HG02588 (cell line): ENCODE measurements around the gene OR6C3.
"Not testable (repeated sequence)": the region's sequence is repeated elsewhere in the genome, so short reads cannot be mapped to it uniquely, and the experiment has no call there.

Source experiments
- ATAC-seq: cut with Tn5 transposase; IDR thresholded peaks from one replicate; pipeline ENCODE4 v1.9.1; 2021; ENCODE audit warnings: mild to moderate bottlenecking, moderate library complexity; ENCODE audit not compliant: unreplicated experiment

OR6C3 gene

GRCh38 chr12:55330446-55330845 is at the start of gene OR6C3:
Gene OR6C3 (plus strand): TSS chr12:55330746. CDS start chr12:55331701, 955 bp downstream.
- ATAC-seq, result no peak

DNA sequence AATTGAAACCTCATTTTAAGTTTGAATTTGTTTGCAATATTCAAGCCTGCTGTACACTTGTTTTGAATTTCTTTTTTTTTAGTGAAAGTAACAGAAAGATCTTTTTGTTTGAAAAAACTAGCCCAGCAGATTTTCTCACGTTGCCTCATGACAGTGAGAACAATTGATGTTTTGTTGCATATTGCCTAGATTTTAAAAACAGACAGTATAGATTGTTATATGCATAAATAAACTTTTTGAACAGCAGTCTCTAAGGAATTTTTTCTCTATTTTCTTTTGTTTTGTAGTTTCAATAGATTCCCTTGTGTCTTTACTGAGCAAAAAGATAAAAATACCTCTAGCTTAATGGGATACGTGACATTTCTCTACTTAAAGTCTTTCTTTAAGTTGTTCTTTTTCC is 49.6 kb upstream of the OR6C3 start:
- no peak for ATAC-seq

GRCh38 chr12:55289999-55290398 is 40.5 kb upstream of the OR6C3 start:
- ATAC-seq, result no peak

GRCh38 chr12:55296469-55296868 is 34.1 kb upstream of the OR6C3 start, which contains the start of gene OR6C6:
Gene OR6C6 (minus strand): TSS chr12:55296569. CDS start chr12:55295232, 1,337 bp downstream.
- no peak for ATAC-seq

DNA sequence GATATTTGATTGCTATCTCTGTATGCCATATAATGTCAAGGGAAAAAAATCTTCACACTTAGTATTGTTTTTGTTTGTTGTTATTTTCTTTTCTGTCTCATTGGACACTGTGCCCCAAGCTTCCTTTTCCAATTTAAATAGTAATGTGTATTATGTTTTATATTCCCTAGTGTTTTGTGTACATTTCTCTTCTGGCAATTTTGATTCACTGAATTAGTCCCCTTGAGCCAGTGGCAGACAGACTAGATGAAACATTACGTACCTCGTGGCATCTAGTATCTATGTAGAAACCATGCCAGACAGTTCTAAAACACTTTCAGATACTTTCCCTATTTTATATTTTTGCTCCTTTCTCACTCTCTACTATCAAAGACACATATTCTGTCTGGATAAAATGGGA is 16.5 kb upstream of the OR6C3 start, which contains the start of gene OR6C1:
Gene OR6C1, plus strand, starts transcription at position 301 of the 400 bp plus-strand sequence. CDS start 6,257 bp downstream, outside the sequence.
- ATAC-seq, result no peak

GRCh38 chr12:55320201-55320600 is 10.3 kb upstream of the OR6C3 start:
- ATAC-seq, result no peak

DNA sequence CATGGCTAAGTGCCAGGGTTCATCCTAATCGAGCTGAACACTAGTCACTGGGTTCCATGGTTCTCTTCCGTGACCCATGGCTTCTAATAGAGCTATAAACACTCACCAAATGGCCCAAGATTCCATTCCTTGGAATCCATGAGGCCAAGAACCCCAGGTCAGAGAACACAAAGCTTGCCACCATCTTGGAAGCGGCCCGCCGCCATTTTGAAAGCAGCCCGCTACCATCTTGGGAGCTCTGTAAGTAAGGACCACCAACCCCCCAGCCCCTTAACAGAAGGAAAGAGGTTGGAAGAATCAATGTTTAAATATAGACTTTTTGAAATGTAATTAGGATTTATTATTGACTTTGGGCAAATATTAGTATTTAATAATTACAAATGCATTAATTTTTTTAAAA is 4.7 kb upstream of the OR6C3 start:
- ATAC-seq, result not testable (repeated sequence)

- no peak for ATAC-seq
Measured at GRCh38 chr12:55336002-55336401, 5.5 kb downstream of the OR6C3 start.

DNA sequence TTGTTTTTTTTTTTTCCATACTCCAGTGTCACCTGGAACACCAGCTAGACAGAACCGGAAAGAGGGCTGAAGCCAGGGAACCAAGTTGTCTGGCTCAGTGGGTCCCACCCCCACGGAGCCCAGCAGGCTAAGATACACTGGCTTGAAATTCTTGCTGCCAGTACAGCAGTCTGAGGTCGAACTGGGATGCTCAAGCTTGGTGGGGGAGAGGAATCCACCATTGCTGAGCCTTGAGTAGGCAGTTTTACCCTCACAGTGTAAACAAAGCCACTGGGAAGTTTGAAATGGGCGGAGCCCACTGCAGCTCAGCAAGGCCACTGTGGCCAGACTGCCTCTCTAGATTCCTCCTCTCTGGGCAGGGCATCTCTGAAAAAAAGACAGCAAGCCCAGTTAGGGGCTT is 24.8 kb downstream of the OR6C3 start:
- ATAC-seq, result not testable (repeated sequence)

- ATAC-seq, result no peak
Measured at GRCh38 chr12:55362675-55363074, 32.1 kb downstream of the OR6C3 start, which contains the start of gene OR6C75. Gene OR6C75 (plus strand): TSS chr12:55362975. CDS start chr12:55365111, 2,136 bp downstream.

- ATAC-seq, result no peak
Measured at GRCh38 chr12:55365086-55365485, 34.5 kb downstream of the OR6C3 start.

DNA sequence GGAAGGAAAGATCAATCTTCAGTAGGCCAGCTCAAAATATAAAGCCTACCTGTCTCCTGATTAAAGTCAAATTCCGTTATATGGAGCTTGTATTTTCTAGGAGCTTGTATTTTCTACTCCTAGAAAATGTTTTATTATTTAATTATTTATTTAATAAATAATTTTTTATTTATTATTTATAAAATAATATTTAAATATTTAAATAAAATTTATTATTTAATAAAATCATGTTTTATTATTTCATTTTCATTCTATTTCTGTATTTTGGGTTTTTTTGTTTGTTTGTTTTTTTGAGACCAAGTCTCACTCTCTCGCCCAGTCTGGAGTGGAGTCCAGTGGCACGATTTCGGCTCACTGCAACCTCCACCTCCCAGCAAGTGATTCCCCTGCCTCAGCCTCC is 42.0 kb downstream of the OR6C3 start:
- ATAC-seq, result no peak
